ENCODE measurements around the gene PTGER1.
"Not testable (repeated sequence)": the region's sequence is repeated elsewhere in the genome, so short reads cannot be mapped to it uniquely, and the experiment has no call there.

Gene PTGER1

GRCh38 chr19:14475251-14476073 lies at the start of gene PTGER1:
TSS of gene PTGER1 (minus strand) at chr19:14475354. CDS start at chr19:14474320, 1,034 bp downstream.
- DNase-seq: no peak

- DNase-seq: no peak
These were observed 45.4 kb upstream of the PTGER1 start for GRCh38 chr19:14520543-14520942.

- no peak for DNase-seq
These were observed 44.8 kb upstream of the PTGER1 start for GRCh38 chr19:14519860-14520407.

DNA sequence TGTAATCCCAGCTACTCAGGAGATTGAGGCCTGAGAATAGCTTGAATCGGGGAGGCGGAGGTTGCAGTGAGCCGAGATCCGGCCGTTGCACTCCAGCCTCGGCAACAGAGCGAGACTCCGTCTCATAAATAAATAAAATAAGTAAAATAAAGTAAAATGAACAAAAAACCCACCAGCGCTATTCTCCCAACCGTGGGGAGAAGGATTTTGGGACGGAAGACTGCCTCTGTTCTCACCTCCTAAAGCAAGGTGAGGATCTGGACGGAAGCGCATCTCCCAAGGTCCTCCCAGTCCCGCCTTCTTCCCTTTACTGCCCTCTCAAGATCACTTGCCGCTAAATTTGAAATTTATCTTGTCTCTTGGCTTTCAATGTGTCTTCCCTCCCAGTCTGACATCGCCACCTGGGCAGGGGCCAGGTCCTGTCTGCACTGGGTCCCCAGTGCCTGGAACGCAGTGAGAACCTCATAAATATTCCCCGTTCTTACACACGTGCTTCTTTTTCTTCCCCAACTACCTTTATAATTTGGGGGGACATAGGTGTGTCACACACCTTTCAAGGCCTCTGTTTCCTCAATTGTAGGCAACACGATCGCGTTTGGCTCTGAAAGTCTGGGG lies 44.2 kb upstream of the PTGER1 start:
- no peak for DNase-seq

- DNase-seq: no peak
These were observed 42.8 kb upstream of the PTGER1 start, which contains the start of gene DNAJB1 for GRCh38 chr19:14517840-14518505. TSS of gene DNAJB1 (minus strand) at chr19:14518397. CDS start at chr19:14518349, 48 bp downstream.

- no peak for DNase-seq
These were observed 42.3 kb upstream of the PTGER1 start for GRCh38 chr19:14517446-14517839.

DNA sequence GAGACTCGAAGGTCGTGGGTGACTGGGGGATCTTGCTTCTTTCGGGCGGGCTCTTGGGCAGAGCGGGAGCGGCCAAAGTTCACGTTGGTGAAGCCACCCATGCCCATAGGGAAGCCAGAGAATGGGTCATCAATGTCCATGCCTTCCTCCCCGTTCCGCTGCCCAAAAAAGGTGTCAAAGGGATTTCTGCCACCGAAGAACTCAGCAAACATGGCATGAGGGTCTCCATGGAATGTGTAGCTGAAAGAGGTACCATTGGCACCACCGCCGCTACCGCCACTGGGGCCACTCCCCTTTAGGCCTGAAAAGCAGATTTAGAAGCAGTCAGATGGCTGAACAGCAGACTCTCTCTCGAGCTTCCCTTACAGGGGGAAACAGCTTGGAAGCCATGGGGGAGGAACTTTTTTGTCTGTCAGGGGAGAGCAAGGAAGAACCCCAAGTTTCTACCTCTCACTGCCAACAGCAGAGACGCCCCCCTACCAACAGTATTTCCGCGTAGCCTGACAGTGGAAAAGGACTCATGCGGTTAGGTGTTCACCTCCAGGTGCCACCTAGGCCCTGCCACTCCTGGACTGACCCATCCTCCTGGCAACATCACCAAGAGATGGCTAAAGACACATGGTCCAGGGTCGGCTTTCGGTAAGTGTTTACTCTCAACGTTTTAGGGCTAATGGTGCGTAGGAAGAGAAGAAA lies 41.7 kb upstream of the PTGER1 start:
- DNase-seq: no peak

- DNase-seq: no peak
These were observed 40.9 kb upstream of the PTGER1 start for GRCh38 chr19:14516048-14516534.

DNA sequence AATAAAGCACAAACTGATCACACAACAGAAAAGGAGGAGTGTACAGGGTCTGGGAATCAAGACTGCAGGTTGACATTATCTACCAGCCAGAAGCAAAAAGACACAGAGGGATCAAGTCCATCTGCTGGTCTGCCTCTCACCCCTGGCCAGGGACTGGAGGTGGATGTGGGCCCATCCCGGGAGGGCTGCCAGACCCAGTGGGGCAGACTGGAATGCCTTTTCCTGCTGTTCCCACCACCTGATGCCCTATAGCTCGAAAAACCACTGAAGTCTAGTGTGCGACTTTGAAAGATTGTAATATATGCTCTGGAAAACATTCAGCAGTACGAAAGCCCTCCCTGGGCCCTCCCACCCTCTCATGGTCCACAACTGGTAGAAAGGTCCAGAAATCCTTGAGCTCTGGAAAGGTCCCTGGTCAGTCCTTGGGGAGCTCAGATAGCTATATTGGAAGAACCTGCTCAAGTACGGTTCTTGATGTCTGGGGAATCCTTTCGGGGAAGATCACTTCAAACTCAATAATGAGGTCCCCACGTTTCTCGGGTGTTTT lies 40.4 kb upstream of the PTGER1 start:
- no peak for DNase-seq

DNA sequence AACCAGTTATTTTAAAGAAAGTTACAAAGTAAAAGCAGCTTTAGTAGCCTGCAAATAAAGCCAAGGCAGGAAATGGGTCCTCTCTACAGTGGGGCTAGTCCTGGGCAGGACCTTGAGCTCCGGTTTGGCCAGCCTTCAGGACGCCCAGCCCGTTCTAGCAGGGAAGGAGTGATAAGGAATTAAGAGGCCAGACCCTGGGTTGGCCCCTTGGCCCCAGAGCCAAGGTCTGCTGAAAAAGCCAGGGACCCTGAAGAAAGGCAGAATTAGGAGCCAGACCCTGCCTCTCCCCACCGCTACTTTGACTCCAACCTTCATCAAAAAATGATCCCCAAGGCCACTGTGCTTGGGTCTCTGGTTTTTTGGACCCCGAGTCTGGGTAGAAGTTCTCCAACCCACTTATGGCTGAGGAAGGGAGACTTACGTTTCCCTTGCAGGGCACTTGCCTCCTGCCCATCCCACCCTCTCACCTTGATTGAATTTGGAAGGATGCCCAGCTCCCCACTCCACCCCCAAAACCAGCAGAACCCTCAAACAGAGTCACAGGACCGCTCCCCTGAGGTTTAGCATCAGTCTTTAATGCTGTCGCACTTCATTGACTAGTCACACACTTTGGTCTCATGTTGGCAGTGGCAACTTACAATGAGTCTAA lies 39.2 kb upstream of the PTGER1 start:
- DNase-seq: no peak

GRCh38 chr19:14512406-14512961 lies 37.3 kb upstream of the PTGER1 start:
- no peak for DNase-seq

GRCh38 chr19:14511229-14511593 lies 36.1 kb upstream of the PTGER1 start:
- no peak for DNase-seq

GRCh38 chr19:14510311-14511228 lies 35.4 kb upstream of the PTGER1 start:
- no peak for DNase-seq

- DNase-seq: no peak
These were observed 32.8 kb upstream of the PTGER1 start for GRCh38 chr19:14507704-14508542.

- no peak for DNase-seq
These were observed 30.5 kb upstream of the PTGER1 start for GRCh38 chr19:14505488-14506239.

- DNase-seq: not testable (repeated sequence)
These were observed 29.4 kb upstream of the PTGER1 start for GRCh38 chr19:14504575-14504974.

DNA sequence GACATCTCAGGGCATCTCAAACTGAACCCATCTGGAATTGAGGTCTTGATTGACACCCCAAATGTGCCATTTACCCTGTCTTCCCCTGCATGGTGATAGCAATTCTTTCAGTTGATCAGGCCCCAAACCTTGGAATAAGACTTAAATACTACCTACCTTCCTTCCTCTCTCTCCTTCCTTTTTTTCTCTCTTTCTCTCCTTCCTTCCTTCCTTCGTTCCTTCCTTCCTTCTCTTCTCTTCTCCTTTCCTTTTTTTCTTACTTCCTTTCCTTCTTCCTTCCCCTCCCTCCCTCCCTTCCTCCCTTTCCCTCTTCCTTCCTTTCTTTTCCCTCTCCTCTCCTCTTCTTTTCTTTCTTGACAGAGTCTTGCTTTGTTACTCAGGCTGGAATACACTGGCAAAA lies 28.1 kb upstream of the PTGER1 start:
- no peak for DNase-seq

DNA sequence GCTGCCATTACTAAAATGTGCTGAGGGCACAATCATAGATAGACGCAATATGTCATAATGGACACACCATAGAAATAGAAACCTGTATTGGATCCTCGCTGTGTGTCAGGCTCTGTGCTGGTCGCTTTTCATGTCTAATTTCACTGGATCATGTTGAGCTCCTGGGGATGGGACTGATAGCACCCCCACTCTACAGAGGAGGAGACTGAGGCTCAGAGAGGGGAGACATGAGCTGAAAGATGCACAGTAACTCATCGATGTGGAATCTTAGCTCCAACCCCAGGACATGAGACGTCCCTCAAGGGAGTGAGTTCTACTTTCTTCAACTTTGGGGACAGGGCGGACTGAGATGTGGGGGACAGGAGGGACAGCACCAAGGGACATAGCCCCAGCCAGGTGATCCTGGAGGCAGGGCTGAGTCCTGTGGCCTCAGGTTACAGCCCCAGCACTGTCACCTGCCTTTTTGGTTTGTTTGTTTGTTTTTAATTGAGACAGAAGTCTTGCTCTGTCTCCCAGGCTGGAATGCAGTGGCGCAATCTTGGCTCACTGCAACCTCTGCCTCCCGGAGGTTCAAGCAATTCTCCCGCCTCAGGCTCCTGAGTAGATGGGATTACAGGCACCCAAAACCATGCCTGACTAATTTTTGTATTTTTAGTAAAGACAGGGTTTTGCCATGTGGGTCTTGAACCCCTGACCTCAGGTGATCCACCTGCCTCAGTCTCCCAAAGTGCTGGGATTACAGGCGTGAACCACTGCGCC lies 27.4 kb upstream of the PTGER1 start:
- DNase-seq: no peak
